SH-SY5Y (cell line): Measurements from ENCODE around the gene RUNDC1.

ENCODE experiments used
- GATA2 ChIP-seq: IDR thresholded peaks from 2 replicates; pipeline ENCODE4 v1.6.1; 2011; ENCODE audit warnings: mild to moderate bottlenecking, low read depth, low read length
- GATA3 ChIP-seq: IDR thresholded peaks from 2 replicates; pipeline ENCODE4 v1.6.1; 2011; ENCODE audit warnings: low read depth, mild to moderate bottlenecking, low read length, moderate library complexity

RUNDC1 gene

GRCh38 chr17:43010667-43011308 is 30.4 kb downstream of the RUNDC1 start:
- TF ChIP-seq GATA2 (no peak), GATA3 (no peak)

DNA sequence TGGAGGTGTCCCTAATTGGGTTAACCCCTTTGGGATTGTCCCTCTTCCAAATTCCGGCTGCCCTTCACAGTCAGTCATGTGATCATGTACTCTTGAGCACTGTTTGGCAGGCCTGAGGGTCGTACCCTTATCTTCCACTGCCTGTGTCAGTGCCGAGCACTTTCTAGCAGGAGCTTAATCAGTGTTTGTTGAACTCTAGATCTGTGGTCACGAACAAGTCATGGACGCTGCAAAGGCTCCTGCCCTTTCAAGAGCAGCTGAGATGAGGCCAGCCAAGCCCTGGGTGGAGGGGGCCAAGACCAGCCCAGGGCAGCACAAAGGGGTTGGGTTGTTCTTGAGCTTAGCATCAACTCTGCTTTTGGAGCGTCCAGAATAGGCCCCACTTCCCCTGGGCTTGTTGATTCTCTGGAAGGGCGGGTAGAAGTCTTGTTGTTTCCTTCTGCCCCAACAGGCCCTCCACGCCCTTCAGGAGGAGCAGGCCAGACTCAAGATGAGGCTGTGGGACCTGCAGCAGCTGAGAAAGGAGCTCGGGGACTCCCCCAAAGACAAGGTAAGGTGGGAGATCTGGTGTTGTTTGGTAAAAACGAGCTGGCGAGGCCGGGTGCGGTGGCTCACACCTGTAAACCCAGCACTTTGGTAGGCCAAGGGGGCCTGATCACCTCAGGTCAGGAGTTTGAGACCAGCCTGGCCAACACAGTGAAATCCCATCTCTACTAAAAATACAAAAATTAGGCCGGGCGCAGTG is 31.5 kb downstream of the RUNDC1 start:
- no peak for TF ChIP-seq GATA3
- TF ChIP-seq GATA2 = no peak

- no peak for TF ChIP-seq GATA3
- no peak for TF ChIP-seq GATA2
These were observed 32.9 kb downstream of the RUNDC1 start for GRCh38 chr17:43013296-43013695.

- TF ChIP-seq GATA3 (no peak), GATA2 (no peak)
These were observed 33.8 kb downstream of the RUNDC1 start for GRCh38 chr17:43014020-43014648.

DNA sequence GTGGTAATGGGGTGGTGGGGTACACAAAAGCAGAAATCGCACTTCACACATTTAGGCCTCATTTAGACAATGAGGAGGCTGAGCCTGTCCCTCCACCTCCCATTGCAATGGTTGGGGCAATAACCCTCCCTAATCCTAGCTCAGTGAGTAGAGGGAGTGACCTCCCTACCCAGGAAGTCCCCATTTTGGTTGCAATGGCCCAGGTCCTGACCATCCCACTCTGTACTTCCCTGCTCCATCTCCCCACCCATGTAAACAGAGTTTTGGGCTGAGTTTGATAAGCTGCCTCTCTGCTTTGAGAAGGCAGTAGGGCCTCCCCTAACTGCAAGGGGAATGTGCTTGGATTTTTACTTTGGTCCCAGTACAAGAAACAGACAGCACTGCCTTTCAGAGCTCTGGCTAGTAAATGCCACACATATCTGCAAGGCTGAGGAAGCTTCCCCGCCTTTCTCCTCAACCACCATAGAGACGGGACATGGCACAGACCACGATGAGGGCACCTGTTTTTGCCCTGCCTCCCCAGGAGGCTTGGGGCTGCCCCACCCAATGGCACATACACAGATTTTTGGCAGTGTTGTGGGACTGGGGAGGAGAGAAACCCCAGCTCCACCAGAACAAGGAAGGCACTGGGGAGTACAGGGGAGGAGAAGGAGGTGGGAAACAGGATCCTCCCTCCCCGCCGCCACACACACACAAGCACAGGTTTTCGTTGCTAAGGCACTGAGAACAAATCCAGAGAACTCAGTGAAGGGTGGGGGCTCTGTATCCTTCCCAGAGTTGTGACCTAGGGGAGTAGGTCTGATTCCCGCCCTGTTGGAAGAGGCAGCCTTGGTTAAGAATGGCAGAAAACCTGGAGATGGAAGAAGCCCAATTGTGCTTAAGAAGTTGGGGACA is 34.5 kb downstream of the RUNDC1 start:
- TF ChIP-seq GATA2 (no peak), GATA3 (no peak)

- TF ChIP-seq GATA2 (no peak), GATA3 (no peak)
These were observed 35.2 kb downstream of the RUNDC1 start for GRCh38 chr17:43015579-43015978.

GRCh38 chr17:43016216-43016615 is 35.9 kb downstream of the RUNDC1 start:
- TF ChIP-seq GATA2 = no peak
- TF ChIP-seq GATA3 = no peak

- no peak for TF ChIP-seq GATA3
These were observed 37.9 kb downstream of the RUNDC1 start for GRCh38 chr17:43018008-43018853.

GRCh38 chr17:43018932-43019331 is 38.6 kb downstream of the RUNDC1 start:
- no peak for TF ChIP-seq GATA3
- no peak for TF ChIP-seq GATA2

- no peak for TF ChIP-seq GATA2
- TF ChIP-seq GATA3 = no peak
These were observed 39.1 kb downstream of the RUNDC1 start for GRCh38 chr17:43019418-43019817.

DNA sequence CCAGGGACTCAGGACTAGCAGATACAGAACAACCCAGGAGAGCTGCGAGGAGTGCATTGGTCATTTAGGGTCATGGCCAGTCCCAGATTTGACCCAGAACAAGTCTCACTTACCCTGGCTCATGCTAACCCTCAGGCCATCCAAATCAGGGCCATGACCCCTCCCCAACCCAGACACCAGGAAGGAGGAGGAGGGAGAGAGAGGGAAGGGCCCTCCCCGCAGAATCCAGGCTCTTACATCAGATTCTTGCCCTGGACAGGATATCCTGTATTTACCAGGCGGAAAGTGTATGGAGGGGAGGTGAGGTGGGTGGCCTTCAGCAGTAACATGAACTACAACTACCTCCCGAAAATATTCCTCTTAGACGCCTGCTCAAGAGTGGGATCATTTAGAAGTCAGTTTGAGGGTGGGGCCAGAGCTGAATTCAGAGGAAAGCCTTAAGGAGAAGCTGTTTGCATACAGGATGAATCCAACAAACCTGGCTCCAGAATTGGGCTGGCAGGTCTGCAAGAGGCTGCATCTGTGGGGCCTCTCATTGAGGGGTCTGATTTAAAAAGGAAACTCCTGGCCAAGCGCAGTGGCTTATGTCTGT is 39.8 kb downstream of the RUNDC1 start:
- TF ChIP-seq GATA3 (no peak), GATA2 (no peak)

- TF ChIP-seq GATA3 (no peak), GATA2 (no peak)
These were observed 40.7 kb downstream of the RUNDC1 start for GRCh38 chr17:43020789-43021740.
